ENCODE results near the gene KIRREL3. TPM values are rescaled to one million over a fixed set of nuclear protein-coding genes. Genes with fewer than 3 reads are reported as not detected.

The KIRREL3 gene
- total and polyA plus RNA-seq, 2 of the 8 experiments (the other 6 are each of a cell fraction or from before 2014, with no cell fraction given), result 0.29 to 0.32 TPM

- TF ChIP-seq HDAC6 (IDR thresholded peaks at IDR 0.05; ENCODE audit: low read depth, low read length), result no peak
- no peak for TF ChIP-seq EZH2 (IDR thresholded peaks at IDR 0.05; ENCODE audit: low read depth, low read length, severe bottlenecking)
- TF ChIP-seq RXRA (IDR thresholded peaks at IDR 0.05; ENCODE audit: insufficient read depth, low read depth, low read length), result no peak
- no peak for TF ChIP-seq BCL11A (IDR thresholded peaks at IDR 0.05; ENCODE audit: low read depth in 2 of 2, low read length in 2 of 2)
- TF ChIP-seq BRCA1 (IDR thresholded peaks at IDR 0.05; ENCODE audit: low read depth, low read length), result no peak
- TF ChIP-seq TEAD4 (IDR thresholded peaks at IDR 0.05; ENCODE audit: low read depth, low read length), result no peak
- TF ChIP-seq YY1 (IDR thresholded peaks at IDR 0.05; ENCODE audit: low read depth, low read length), result no peak
- TF ChIP-seq HDAC2 (IDR thresholded peaks at IDR 0.05; ENCODE audit: borderline replicate concordance in 1 of 2, low read depth in 2 of 2, low read length in 2 of 2), result no peak
Observed at GRCh38 chr11:126978911-126979310, 21.7 kb downstream of the KIRREL3 start (continued).

Measured in H1 (cell line).